ENCODE data around the gene CHST6.

GRCh38 chr16:75464122-75464918, 30.9 kb downstream of the CHST6 start, which contains the start of gene TMEM170A:
- TF ChIP-seq GATA2 (IDR thresholded peaks at IDR 0.05; ENCODE audit: low read depth, low read length) (no peak; the same call in 1 of the 2 replicates), GATA3 (IDR thresholded peaks at IDR 0.05; ENCODE audit: low read depth, low read length) (no peak)
